IPS DF 6.9 (cell line): ENCODE data around the gene TMEM190.

Experiments
- DNase-seq: peaks from one replicate; pipeline ENCODE4 v3.0.0-alpha.2; 2013; ENCODE audit warnings: low read depth, low spot score
- H3K27ac ChIP-seq: one replicate; pipeline ENCODE4 v1.5.1; 2013; ENCODE audit warnings: low read length, control low read depth
- H3K27me3 ChIP-seq: 2 replicates; pipeline ENCODE4 v1.6.1; 2013; ENCODE audit warnings: mild to moderate bottlenecking, low read length; ENCODE audit not compliant: control insufficient read depth, insufficient read depth
- H3K36me3 ChIP-seq: 2 replicates; pipeline ENCODE4 v1.6.1; 2013; ENCODE audit warnings: low read length; ENCODE audit not compliant: control insufficient read depth, insufficient read depth
- H3K4me1 ChIP-seq: 2 replicates; pipeline ENCODE4 v1.6.1; 2013; ENCODE audit warnings: low read length; ENCODE audit not compliant: control insufficient read depth, insufficient read depth
- H3K4me3 ChIP-seq: 2 replicates; pipeline ENCODE4 v1.5.1; 2013; ENCODE audit warnings: mild to moderate bottlenecking, low read length
- H3K9me3 ChIP-seq: 2 replicates; pipeline ENCODE4 v1.6.1; 2013; ENCODE audit warnings: low read length, inconsistent platforms; ENCODE audit not compliant: control insufficient read depth, insufficient read depth
- WGBS: extraction: QIAGEN DNeasy Blood & Tissue Kit; methylation state at CpG from one replicate; pipeline ENCODE4 v1.1.7; 2013; ENCODE audit warnings: mixed read lengths, missing lambda C conversion rate; ENCODE audit not compliant: insufficient read length, insufficient coverage; 5-methylcytosine and 5-hydroxymethylcytosine counted together

The TMEM190 gene

GRCh38 chr19:55372316-55373081 is 4.1 kb upstream of the TMEM190 start:
- H3K27me3 ChIP-seq, result peaks cover 14% of the 10 kb centered on the region; the same call in 1 of the 2 replicates
- no CpG with 5 or more reads among the region's 24 CpGs for WGBS
- H3K4me3 ChIP-seq, result no peak overlapping the region
- no peak for DNase-seq
- no peak overlapping the region for H3K27ac ChIP-seq
- peaks cover 14% of the 10 kb centered on the region for H3K4me1 ChIP-seq
- H3K9me3 ChIP-seq, result no peaks in the 10 kb centered on the region
- no peaks in the 10 kb centered on the region for H3K36me3 ChIP-seq

GRCh38 chr19:55373306-55373992 is 3.2 kb upstream of the TMEM190 start:
- H3K36me3 ChIP-seq, result no peaks in the 10 kb centered on the region
- peaks cover 12% of the 10 kb centered on the region; the same call in 1 of the 2 replicates for H3K27me3 ChIP-seq
- H3K9me3 ChIP-seq, result no peaks in the 10 kb centered on the region
- H3K4me1 ChIP-seq, result peaks cover 15% of the 10 kb centered on the region
- DNase-seq, result no peak
- WGBS, result no CpG with 5 or more reads among the region's 9 CpGs
- no peak overlapping the region for H3K27ac ChIP-seq
- H3K4me3 ChIP-seq, result no peak overlapping the region

- no peak for DNase-seq
- H3K27ac ChIP-seq, result no peak overlapping the region
- no peaks in the 10 kb centered on the region for H3K9me3 ChIP-seq
- peaks cover 12% of the 10 kb centered on the region; the same call in 1 of the 2 replicates for H3K27me3 ChIP-seq
- H3K36me3 ChIP-seq, result no peaks in the 10 kb centered on the region
- no CpG with 5 or more reads among the region's 31 CpGs for WGBS
- no peak overlapping the region for H3K4me3 ChIP-seq
- H3K4me1 ChIP-seq, result peaks cover 15% of the 10 kb centered on the region
Observed at GRCh38 chr19:55373993-55374757, 2.5 kb upstream of the TMEM190 start.

GRCh38 chr19:55377356-55378131 is 918 bp downstream of the TMEM190 start:
- Histone ChIP-seq H3K27ac (no peak overlapping the region), H3K9me3 (no peaks in the 10 kb centered on the region), H3K27me3 (no peaks in the 10 kb centered on the region), H3K36me3 (no peaks in the 10 kb centered on the region), H3K4me1 (peaks cover 15% of the 10 kb centered on the region), H3K4me3 (peak overlapping the region; percentile 4; the same call in 1 of the 2 replicates)
- DNase-seq, result no peak
- WGBS, result no CpG with 5 or more reads among the region's 43 CpGs

- Histone ChIP-seq H3K4me1 (peaks cover 7% of the 10 kb centered on the region), H3K27ac (no peak overlapping the region), H3K4me3 (no peak overlapping the region), H3K27me3 (no peaks in the 10 kb centered on the region), H3K36me3 (no peaks in the 10 kb centered on the region), H3K9me3 (no peaks in the 10 kb centered on the region)
- no CpG with 5 or more reads among the region's 11 CpGs for WGBS
- no peak for DNase-seq
Observed at GRCh38 chr19:55379174-55379573, 2.5 kb downstream of the TMEM190 start.

GRCh38 chr19:55382013-55382412 is 5.4 kb downstream of the TMEM190 start:
- 100% methylated on average over 3 of the region's 5 CpGs for WGBS
- H3K27me3 ChIP-seq, result no peaks in the 10 kb centered on the region
- H3K36me3 ChIP-seq, result peaks cover under 1% of the 10 kb centered on the region
- no peak overlapping the region for H3K4me3 ChIP-seq
- H3K4me1 ChIP-seq, result peaks cover 3% of the 10 kb centered on the region; the same call in 1 of the 2 replicates
- no peak for DNase-seq
- H3K9me3 ChIP-seq, result no peaks in the 10 kb centered on the region
- no peak overlapping the region for H3K27ac ChIP-seq

GRCh38 chr19:55382522-55383054 is 6.0 kb downstream of the TMEM190 start:
- no CpG with 5 or more reads among the region's 3 CpGs for WGBS
- peaks cover 6% of the 10 kb centered on the region for H3K36me3 ChIP-seq
- no peak overlapping the region for H3K27ac ChIP-seq
- H3K4me1 ChIP-seq, result peaks cover under 1% of the 10 kb centered on the region
- no peak overlapping the region for H3K4me3 ChIP-seq
- H3K9me3 ChIP-seq, result no peaks in the 10 kb centered on the region
- DNase-seq, result no peak
- H3K27me3 ChIP-seq, result no peaks in the 10 kb centered on the region

GRCh38 chr19:55383279-55384130 is 6.9 kb downstream of the TMEM190 start:
- no CpG with 5 or more reads among the region's 88 CpGs for WGBS
- H3K27me3 ChIP-seq, result no peaks in the 10 kb centered on the region
- peak overlapping the region; percentile 69; the same call in 1 of the 2 replicates for H3K4me3 ChIP-seq
- no peaks in the 10 kb centered on the region for H3K9me3 ChIP-seq
- peaks cover 3% of the 10 kb centered on the region for H3K4me1 ChIP-seq
- no peak for DNase-seq
- no peak overlapping the region for H3K27ac ChIP-seq
- H3K36me3 ChIP-seq, result peaks cover 15% of the 10 kb centered on the region
